Keratinocyte (primary cell): ENCODE measurements around the gene TMEM123. TPM values are rescaled to one million over a fixed set of nuclear protein-coding genes. Genes with fewer than 3 reads are reported as not detected.

Experiments used
- DNase-seq: peaks from one replicate; pipeline ENCODE4 v3.0.0-alpha.2; 2011; ENCODE audit warnings: low read depth, missing footprints, low spot score
- FAIRE-seq: peaks from 2 replicates; lab custom pipeline; 2011; peaks lifted over from hg19 to GRCh38; lab: Jason Lieb, UNC
- H2AFZ ChIP-seq: 2 replicates; pipeline ENCODE4 v1.6.0; 2012; ENCODE audit warnings: low read length, control low read depth, inconsistent platforms; ENCODE audit not compliant: control insufficient read depth
- H3K27ac ChIP-seq: 2 replicates; pipeline ENCODE4 v1.5.1; 2011; ENCODE audit warnings: low read length; ENCODE audit not compliant: control insufficient read depth, insufficient read depth
- H3K27me3 ChIP-seq: 3 replicates; pipeline ENCODE4 v1.6.0; 2011; ENCODE audit warnings: low read length; ENCODE audit not compliant: control insufficient read depth, insufficient read depth; ENCODE audit errors: extremely low read depth
- H3K36me3 ChIP-seq, 2 experiments: 2 replicates in 1 of 2; 3 replicates in 1 of 2; pipeline ENCODE4 v1.5.1; 2011; ENCODE audit warnings: low read length in 2 of 2, mild to moderate bottlenecking in 1 of 2; ENCODE audit not compliant: control insufficient read depth in 2 of 2, insufficient read depth in 2 of 2; ENCODE audit errors: extremely low read depth in 1 of 2
- H3K4me1 ChIP-seq: 3 replicates; pipeline ENCODE4 v1.5.1; 2011; ENCODE audit warnings: low read length; ENCODE audit not compliant: control insufficient read depth, insufficient read depth; ENCODE audit errors: extremely low read depth
- H3K4me2 ChIP-seq: 3 replicates; pipeline ENCODE4 v1.6.0; 2011; ENCODE audit warnings: low read depth, low read length; ENCODE audit not compliant: control insufficient read depth, insufficient read depth; ENCODE audit errors: extremely low read depth
- H3K4me3 ChIP-seq, 3 experiments: fragments of 200-600 bp in 1 of 3; sonication (generic) in 1 of 3; 2 replicates in 2 of 3; 3 replicates in 1 of 3; pipeline ENCODE4 v1.5.1; 2011 to 2016; ENCODE audit warnings: low read length in 3 of 3, mild to moderate bottlenecking in 3 of 3, control low read depth in 2 of 3, inconsistent platforms in 1 of 3, low read depth in 1 of 3, mixed read lengths in 1 of 3, mixed run types in 1 of 3, moderate library complexity in 1 of 3; ENCODE audit not compliant: control insufficient read depth in 2 of 3, insufficient read depth in 2 of 3; ENCODE audit errors: extremely low read depth in 1 of 3
- H3K79me2 ChIP-seq: 2 replicates; pipeline ENCODE4 v1.6.0; 2012; ENCODE audit warnings: low read length; ENCODE audit not compliant: control insufficient read depth, insufficient read depth
- H3K9ac ChIP-seq: 3 replicates; pipeline ENCODE4 v1.6.0; 2011; ENCODE audit warnings: low read length; ENCODE audit not compliant: control insufficient read depth, insufficient read depth; ENCODE audit errors: extremely low read depth
- H3K9me1 ChIP-seq: 3 replicates; pipeline ENCODE4 v1.6.0; 2011; ENCODE audit warnings: low read length; ENCODE audit not compliant: control insufficient read depth, insufficient read depth; ENCODE audit errors: extremely low read depth
- H3K9me3 ChIP-seq: 2 replicates; pipeline ENCODE4 v1.5.1; 2012; ENCODE audit warnings: low read depth, low read length; ENCODE audit not compliant: control insufficient read depth
- H4K20me1 ChIP-seq: 3 replicates; pipeline ENCODE4 v1.6.0; 2011; ENCODE audit warnings: low read length; ENCODE audit not compliant: control insufficient read depth, insufficient read depth; ENCODE audit errors: extremely low read depth
- EZH2 ChIP-seq: IDR thresholded peaks from one replicate; pipeline ENCODE4 v1.6.1; 2012; ENCODE audit warnings: inconsistent platforms, mild to moderate bottlenecking, low read length, moderate library complexity
- dilution Hi-C: fragments of 300-500 bp; cut with MboI; formaldehyde crosslinking; loops from one replicate; pipeline ENCODE4 v1.7.0; 2020; ENCODE audit warnings: low sequenced_read_pairs; ENCODE audit not compliant: extremely low pct_ligation_motif_present
- polyA plus RNA-seq, 5 experiments: library from polyadenylated mRNA; depleted of rRNA in 3 of 5; stranded (reverse) in 3 of 5; stranded (forward) in 1 of 5; unstranded in 1 of 5; fragments of >200 nt; gene quantifications; 1 replicate in 1 of 5; 2 replicates in 3 of 5; 3 replicates in 1 of 5; pipeline versions ENCODE4 v1.2.1 to v1.2.3, GENCODE V29; 2011 to 2012; ENCODE audit warnings: missing spikeins in 2 of 5, low read depth in 1 of 5, low replicate concordance in 1 of 5
- TF ChIP-seq, protein P1 (sequence below), 3 experiments: IDR thresholded peaks in 1 of 3; conservative IDR thresholded peaks in 1 of 3; optimal IDR thresholded peaks in 1 of 3; 2 replicates in 2 of 3; 3 replicates in 1 of 3; pipeline versions ENCODE3 to v1.5.1; 2011; ENCODE audit warnings: low read length in 3 of 3, mild to moderate bottlenecking in 3 of 3, moderate library complexity in 2 of 3, control low read depth in 1 of 3, inconsistent platforms in 1 of 3; ENCODE audit not compliant: insufficient read depth in 2 of 3; ENCODE audit errors: extremely low read depth in 1 of 3

Gene TMEM123
- polyA plus RNA-seq, 1 donor (not counting 4 experiments of a cell fraction or from before 2014, with no cell fraction given), result 408 TPM

DNA sequence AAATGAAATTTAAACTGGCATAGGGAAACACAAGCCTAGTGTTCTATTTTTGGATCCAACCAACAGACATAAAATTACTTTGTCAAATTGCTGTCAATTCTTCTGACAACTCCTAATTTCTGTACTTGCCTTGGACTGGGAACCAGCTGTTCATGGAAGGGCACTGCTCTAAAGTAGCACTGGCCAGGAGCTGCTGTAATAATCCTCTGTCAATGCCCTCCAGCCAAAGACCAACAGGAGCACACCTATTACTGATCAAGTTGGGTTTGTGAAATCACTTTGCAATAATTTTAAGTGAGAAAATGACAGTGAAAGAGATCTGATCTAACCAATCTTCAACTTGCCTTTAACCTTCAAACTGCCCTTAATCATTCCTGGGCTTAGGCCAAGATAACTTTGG lies 18.9 kb upstream of the TMEM123 start:
- DNase-seq (no peak), FAIRE-seq (no peak)
- Histone ChIP-seq H3K9me1 (no peaks in the 10 kb centered on the region), H3K4me2 (no peak overlapping the region), H3K9ac (no peak overlapping the region), H3K36me3 (no peaks in the 10 kb centered on the region), H3K27ac (no peak overlapping the region), H3K9me3 (no peaks in the 10 kb centered on the region), H3K4me1 (peaks cover 19% of the 10 kb centered on the region), H3K4me3 (no peak overlapping the region), H3K27me3 (no peaks in the 10 kb centered on the region), H3K79me2 (no peaks in the 10 kb centered on the region), H2AFZ (no peak overlapping the region), H4K20me1 (no peaks in the 10 kb centered on the region)
- dilution Hi-C loops, result no loop called here
- TF ChIP-seq EZH2, result no peak
- TF ChIP-seq, protein P1, sequence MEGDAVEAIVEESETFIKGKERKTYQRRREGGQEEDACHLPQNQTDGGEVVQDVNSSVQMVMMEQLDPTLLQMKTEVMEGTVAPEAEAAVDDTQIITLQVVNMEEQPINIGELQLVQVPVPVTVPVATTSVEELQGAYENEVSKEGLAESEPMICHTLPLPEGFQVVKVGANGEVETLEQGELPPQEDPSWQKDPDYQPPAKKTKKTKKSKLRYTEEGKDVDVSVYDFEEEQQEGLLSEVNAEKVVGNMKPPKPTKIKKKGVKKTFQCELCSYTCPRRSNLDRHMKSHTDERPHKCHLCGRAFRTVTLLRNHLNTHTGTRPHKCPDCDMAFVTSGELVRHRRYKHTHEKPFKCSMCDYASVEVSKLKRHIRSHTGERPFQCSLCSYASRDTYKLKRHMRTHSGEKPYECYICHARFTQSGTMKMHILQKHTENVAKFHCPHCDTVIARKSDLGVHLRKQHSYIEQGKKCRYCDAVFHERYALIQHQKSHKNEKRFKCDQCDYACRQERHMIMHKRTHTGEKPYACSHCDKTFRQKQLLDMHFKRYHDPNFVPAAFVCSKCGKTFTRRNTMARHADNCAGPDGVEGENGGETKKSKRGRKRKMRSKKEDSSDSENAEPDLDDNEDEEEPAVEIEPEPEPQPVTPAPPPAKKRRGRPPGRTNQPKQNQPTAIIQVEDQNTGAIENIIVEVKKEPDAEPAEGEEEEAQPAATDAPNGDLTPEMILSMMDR (optimal IDR thresholded peaks at IDR 0.05 in 1 of 3, IDR thresholded peaks at IDR 0.05 in 1 of 3, conservative IDR thresholded peaks at IDR 0.05 in 1 of 3; ENCODE audit: extremely low read depth in 1 of 3, insufficient read depth in 2 of 3, low read length in 3 of 3), result no peak

DNA sequence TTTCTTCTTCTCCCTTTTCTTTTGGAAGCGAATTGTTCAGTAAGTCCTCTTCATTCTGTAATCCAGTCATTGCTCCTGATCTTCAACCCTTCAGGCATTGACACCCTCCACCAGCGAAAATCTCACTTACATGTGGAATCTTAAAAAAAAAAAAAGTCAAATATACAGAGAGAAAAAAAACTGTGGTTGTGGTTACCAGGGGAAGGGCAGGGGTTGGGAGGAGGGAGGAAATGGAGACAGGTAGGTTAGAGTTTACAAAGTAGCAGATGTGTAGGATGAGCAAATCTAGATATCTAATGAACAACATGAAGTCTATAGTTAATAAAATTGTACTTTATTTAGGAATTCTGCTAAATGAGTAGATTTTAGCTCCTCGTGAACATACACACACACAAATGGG lies 17.7 kb upstream of the TMEM123 start:
- TF ChIP-seq EZH2, result no peak
- TF ChIP-seq, protein P1 (optimal IDR thresholded peaks at IDR 0.05 in 1 of 3, IDR thresholded peaks at IDR 0.05 in 1 of 3, conservative IDR thresholded peaks at IDR 0.05 in 1 of 3; ENCODE audit: extremely low read depth in 1 of 3, insufficient read depth in 2 of 3, low read length in 3 of 3), result no peak
- no peak overlapping the region for H3K27ac ChIP-seq
- no peak for FAIRE-seq
- dilution Hi-C loops, result no loop called here
- H3K4me3 ChIP-seq, result no peak overlapping the region
- no peaks in the 10 kb centered on the region for H3K9me1 ChIP-seq
- H3K4me2 ChIP-seq, result no peak overlapping the region
- no peaks in the 10 kb centered on the region for H3K27me3 ChIP-seq
- no peak overlapping the region for H3K9ac ChIP-seq
- H4K20me1 ChIP-seq, result no peaks in the 10 kb centered on the region
- H3K36me3 ChIP-seq, result no peaks in the 10 kb centered on the region
- H2AFZ ChIP-seq, result no peak overlapping the region
- peaks cover 16% of the 10 kb centered on the region for H3K4me1 ChIP-seq
- no peaks in the 10 kb centered on the region for H3K9me3 ChIP-seq
- no peaks in the 10 kb centered on the region for H3K79me2 ChIP-seq
- no peak for DNase-seq
